Esophagus (tissue), 2 donors: Measurements from ENCODE around the gene LDLRAD2. TPM values are rescaled to one million over a fixed set of nuclear protein-coding genes. Genes with fewer than 3 reads are reported as not detected.
"Not testable (repeated sequence)": the region's sequence is repeated elsewhere in the genome, so short reads cannot be mapped to it uniquely, and the experiment has no call there.

ENCODE experiments used
- H3K27ac ChIP-seq, 2 donors: one replicate each; pipeline ENCODE4 v1.5.1; 2013; ENCODE audit warnings: low read depth in 2 of 2, mild to moderate bottlenecking in 2 of 2, inconsistent platforms in 1 of 2, low read length in 1 of 2, moderate library complexity in 1 of 2
- H3K27me3 ChIP-seq, 2 donors: one replicate each; pipeline ENCODE4 v1.6.1; 2013; ENCODE audit warnings: low read length in 2 of 2, control low read depth in 1 of 2, mild to moderate bottlenecking in 1 of 2; ENCODE audit not compliant: insufficient read depth in 2 of 2, control insufficient read depth in 1 of 2
- H3K36me3 ChIP-seq, 2 donors: one replicate each; pipeline ENCODE4 v1.6.1; 2013; ENCODE audit warnings: low read length in 1 of 2; ENCODE audit not compliant: control insufficient read depth in 2 of 2, insufficient read depth in 2 of 2
- H3K4me1 ChIP-seq, 2 donors: one replicate each; pipeline ENCODE4 v1.6.1; 2013; ENCODE audit warnings: low read length in 1 of 2; ENCODE audit not compliant: control insufficient read depth in 2 of 2, insufficient read depth in 2 of 2
- H3K4me3 ChIP-seq, 2 donors: one replicate each; pipeline ENCODE4 v1.5.1; 2013; ENCODE audit warnings: low read length in 2 of 2, mild to moderate bottlenecking in 2 of 2, low read depth in 1 of 2, moderate library complexity in 1 of 2
- H3K9me3 ChIP-seq, 2 donors: one replicate each; pipeline ENCODE4 v1.6.1; 2013; ENCODE audit warnings: mild to moderate bottlenecking in 2 of 2, low read depth in 1 of 2, low read length in 1 of 2, moderate library complexity in 1 of 2; ENCODE audit not compliant: control insufficient read depth in 2 of 2, insufficient read depth in 1 of 2
- WGBS, 2 donors: extraction: QIAGEN DNeasy Blood & Tissue Kit; methylation state at CpG; one replicate each; pipeline ENCODE4 v1.1.7; 2013; 5-methylcytosine and 5-hydroxymethylcytosine counted together
- polyA plus RNA-seq, 2 donors: library from polyadenylated mRNA; stranded (reverse); fragments of 200-250 nt; gene quantifications; one replicate each; pipeline ENCODE4 v1.2.3, GENCODE V29; 2013
- donor health status: healthy with polysubstance abuse.
- donor health status: Bipolar disorder and iron deficiency.

LDLRAD2 gene
- under 1 TPM; 0.45 to 0.98 TPM for polyA plus RNA-seq

- no peak within 1 kb of the TSS for H3K27ac ChIP-seq
- 59% methylated on average over 2 of the region's 2 CpGs for WGBS, 2 donors
- no peak within 1 kb of the TSS for H3K4me3 ChIP-seq
- no peaks in the 10 kb centered on the region for H3K27me3 ChIP-seq
- no peaks in the 10 kb centered on the region for H3K9me3 ChIP-seq
- no peaks in the 10 kb centered on the region for H3K36me3 ChIP-seq
- H3K4me1 ChIP-seq = peaks cover 5% of the 10 kb centered on the region in 2 donors
Measured at GRCh38 chr1:21811875-21812305, at the start of gene LDLRAD2. LDLRAD2 (plus strand) TSS chr1:21812265; CDS start chr1:21812452, 187 bp downstream.

- peak overlapping the region; percentile 2 to 51 for H3K27ac ChIP-seq
- no peaks in the 10 kb centered on the region for H3K9me3 ChIP-seq
- WGBS, 2 donors = 86 to 90% methylated on average over 10 of the region's 10 CpGs
- H3K4me3 ChIP-seq = no peak overlapping the region
- no peaks in the 10 kb centered on the region for H3K27me3 ChIP-seq
- H3K36me3 ChIP-seq = no peaks in the 10 kb centered on the region
- no peaks in the 10 kb centered on the region for H3K4me1 ChIP-seq
Measured at GRCh38 chr1:21763236-21763635, 48.8 kb upstream of the LDLRAD2 start.

- Histone ChIP-seq H3K27ac (peak overlapping the region in 1 of 2 donors; percentile 47), H3K36me3 (no peaks in the 10 kb centered on the region), H3K4me1 (no peaks in the 10 kb centered on the region), H3K9me3 (no peaks in the 10 kb centered on the region), H3K4me3 (no peak overlapping the region), H3K27me3 (no peaks in the 10 kb centered on the region)
- WGBS, 2 donors = 72 to 83% methylated on average over 7 of the region's 7 CpGs
Measured at GRCh38 chr1:21763694-21764419, 48.2 kb upstream of the LDLRAD2 start.

- no peaks in the 10 kb centered on the region for H3K4me1 ChIP-seq
- WGBS, 2 donors = 42 to 44% methylated on average over 13 of the region's 13 CpGs
Measured at GRCh38 chr1:21764615-21765423, 47.2 kb upstream of the LDLRAD2 start.

GRCh38 chr1:21766210-21766609 lies 45.9 kb upstream of the LDLRAD2 start:
- no peaks in the 10 kb centered on the region for H3K36me3 ChIP-seq
- WGBS, 2 donors = 69 to 85% methylated on average over 4 of the region's 4 CpGs
- no peak overlapping the region for H3K27ac ChIP-seq
- H3K9me3 ChIP-seq = no peaks in the 10 kb centered on the region
- no peaks in the 10 kb centered on the region for H3K4me1 ChIP-seq
- no peak overlapping the region for H3K4me3 ChIP-seq
- no peaks in the 10 kb centered on the region for H3K27me3 ChIP-seq

More at GRCh38 chr1:21764615-21765423, 47.2 kb upstream of the LDLRAD2 start:
- Histone ChIP-seq H3K9me3 (no peaks in the 10 kb centered on the region), H3K36me3 (no peaks in the 10 kb centered on the region), H3K27ac (peak overlapping the region; percentile 15 to 66), H3K4me3 (no peak overlapping the region), H3K27me3 (no peaks in the 10 kb centered on the region)

GRCh38 chr1:21767106-21767505 lies 45.0 kb upstream of the LDLRAD2 start:
- H3K4me1 ChIP-seq, H3K27me3 ChIP-seq, H3K27ac ChIP-seq, H3K36me3 ChIP-seq, H3K9me3 ChIP-seq, H3K4me3 ChIP-seq: not testable (repeated sequence)
- WGBS, 2 donors = 93 to 97% methylated on average over 8 of the region's 8 CpGs

- Histone ChIP-seq H3K36me3 (no peaks in the 10 kb centered on the region), H3K4me1 (peaks cover 0 to 4% of the 10 kb centered on the region in 2 donors), H3K4me3 (no peak overlapping the region), H3K27ac (no peak overlapping the region), H3K9me3 (no peaks in the 10 kb centered on the region), H3K27me3 (no peaks in the 10 kb centered on the region)
- WGBS, 2 donors = 94 to 100% methylated on average over 2 of the region's 2 CpGs
Measured at GRCh38 chr1:21770201-21770600, 41.9 kb upstream of the LDLRAD2 start.

GRCh38 chr1:21770602-21771001 lies 41.5 kb upstream of the LDLRAD2 start:
- not testable (repeated sequence) for H3K4me3 ChIP-seq, H3K4me1 ChIP-seq, H3K27me3 ChIP-seq, H3K27ac ChIP-seq, H3K9me3 ChIP-seq, H3K36me3 ChIP-seq
- 92 to 97% methylated on average over 9 of the region's 9 CpGs for WGBS, 2 donors

- H3K9me3 ChIP-seq, H3K4me3 ChIP-seq, H3K27me3 ChIP-seq, H3K27ac ChIP-seq, H3K4me1 ChIP-seq, H3K36me3 ChIP-seq: not testable (repeated sequence)
- 91 to 94% methylated on average over 10 of the region's 10 CpGs for WGBS, 2 donors
Measured at GRCh38 chr1:21771672-21772071, 40.4 kb upstream of the LDLRAD2 start.
